Neural progenitor cell (in vitro differentiated cells): Measurements from ENCODE around the gene FBRS. TPM values are rescaled to one million over a fixed set of nuclear protein-coding genes. Genes with fewer than 3 reads are reported as not detected.
"Not testable (repeated sequence)": the region's sequence is repeated elsewhere in the genome, so short reads cannot be mapped to it uniquely, and the experiment has no call there.

Source experiments
- DNase-seq: peaks from one replicate; pipeline ENCODE4 v3.0.0-alpha.2; 2016; ENCODE audit warnings: low spot score
- H2AFZ ChIP-seq: fragments of 200-600 bp; sonication (generic); replicated peaks from 2 replicates; pipeline ENCODE4 v1.6.1; 2016; ENCODE audit warnings: antibody characterized with exemption
- H3F3A ChIP-seq: fragments of 200-600 bp; sonication (generic); 2 replicates; pipeline ENCODE4 v1.6.1; 2016; ENCODE audit warnings: antibody characterized with exemption, low read depth
- H3K27ac ChIP-seq: fragments of 200-600 bp; sonication (generic); 2 replicates; pipeline ENCODE4 v1.5.1; 2016; ENCODE audit warnings: mild to moderate bottlenecking
- H3K27me3 ChIP-seq: fragments of 200-600 bp; sonication (generic); 2 replicates; pipeline ENCODE4 v1.6.1; 2016; ENCODE audit warnings: mild to moderate bottlenecking, moderate library complexity
- H3K36me3 ChIP-seq: fragments of 200-600 bp; sonication (generic); 2 replicates; pipeline ENCODE4 v1.5.1; 2016
- H3K4me1 ChIP-seq: fragments of 200-600 bp; sonication (generic); 2 replicates; pipeline ENCODE4 v1.6.1; 2016; ENCODE audit warnings: mixed run types
- H3K4me2 ChIP-seq: fragments of 200-600 bp; sonication (generic); 2 replicates; pipeline ENCODE4 v1.6.1; 2016
- H3K4me3 ChIP-seq: fragments of 200-600 bp; sonication (generic); 2 replicates; pipeline ENCODE4 v1.5.1; 2016
- H3K79me2 ChIP-seq: fragments of 200-600 bp; sonication (generic); 2 replicates; pipeline ENCODE4 v1.6.1; 2016; ENCODE audit warnings: low read depth
- H3K9ac ChIP-seq: fragments of 200-600 bp; sonication (generic); 2 replicates; pipeline ENCODE4 v1.6.1; 2016
- H3K9me3 ChIP-seq: fragments of 200-600 bp; sonication (generic); 2 replicates; pipeline ENCODE4 v1.5.1; 2016; ENCODE audit warnings: low read depth
- H4K20me1 ChIP-seq: fragments of 200-600 bp; sonication (generic); 2 replicates; pipeline ENCODE4 v1.6.1; 2016; ENCODE audit warnings: low read depth
- H3K27ac Mint-ChIP-seq: 3 replicates; pipeline ENCODE4 v1.8.0; 2021; ENCODE audit warnings: mixed read lengths
- H3K27me3 Mint-ChIP-seq: 2 replicates; pipeline ENCODE4 v1.8.0; 2022; ENCODE audit warnings: low read depth, mild to moderate bottlenecking, inconsistent platforms, moderate library complexity, mixed read lengths; ENCODE audit not compliant: insufficient read depth
- H3K36me3 Mint-ChIP-seq: 3 replicates; pipeline ENCODE4 v1.8.0; 2021; ENCODE audit warnings: mixed read lengths
- H3K4me1 Mint-ChIP-seq: 3 replicates; pipeline ENCODE4 v1.8.0; 2021; ENCODE audit warnings: mixed read lengths
- H3K4me3 Mint-ChIP-seq: 3 replicates; pipeline ENCODE4 v1.8.0; 2021; ENCODE audit warnings: mild to moderate bottlenecking, moderate library complexity, mixed read lengths
- H3K9me3 Mint-ChIP-seq: 3 replicates; pipeline ENCODE4 v1.8.0; 2020; ENCODE audit warnings: mixed read lengths
- EZH2 ChIP-seq: fragments of 200-600 bp; sonication (generic); IDR thresholded peaks from 2 replicates; pipeline ENCODE4 v1.6.1; 2017; ENCODE audit warnings: antibody characterized with exemption, mild to moderate bottlenecking, moderate library complexity
- EZH2phosphoT487 ChIP-seq: fragments of 200-600 bp; sonication (generic); IDR thresholded peaks from 2 replicates; pipeline ENCODE4 v1.6.1; 2017; ENCODE audit warnings: antibody characterized with exemption
- total RNA-seq: library from RNA; depleted of rRNA; stranded (reverse); fragments of >200 nt; gene quantifications from 2 replicates; pipeline ENCODE4 v1.2.3, GENCODE V29; 2015; ENCODE audit warnings: low replicate concordance
- TF ChIP-seq, protein P1 (sequence below): fragments of 200-600 bp; sonication (generic); IDR thresholded peaks from 2 replicates; pipeline ENCODE4 v1.5.1; 2017; ENCODE audit warnings: antibody characterized with exemption, mild to moderate bottlenecking

The FBRS gene
- total RNA-seq, 1 donor from 2014 or later: 3.6 TPM

GRCh38 chr16:30633526-30633925 is 24.7 kb upstream of the FBRS start:
- Histone ChIP-seq H3K9me3 (no peaks in the 10 kb centered on the region), H3K4me1 (peaks cover 3% of the 10 kb centered on the region), H3F3A (peaks cover 18% of the 10 kb centered on the region), H3K36me3 (no peaks in the 10 kb centered on the region), H3K4me2 (peak overlapping the region; percentile 70), H3K79me2 (peaks cover 19% of the 10 kb centered on the region), H3K9ac (no peak overlapping the region), H2AFZ (peak overlapping the region; percentile 53), H3K4me3 (peak overlapping the region; percentile 81), H4K20me1 (no peaks in the 10 kb centered on the region), H3K27ac (no peak overlapping the region), H3K27me3 (no peaks in the 10 kb centered on the region)
- Mint-ChIP-seq H3K4me3 (peak overlapping the region; percentile 96), H3K36me3 (no peaks in the 10 kb centered on the region), H3K27me3 (peaks cover 18% of the 10 kb centered on the region), H3K27ac (peak overlapping the region; percentile 85), H3K4me1 (peaks cover 23% of the 10 kb centered on the region), H3K9me3 (no peaks in the 10 kb centered on the region)
- DNase-seq: peak; percentile 15
- no peak for TF ChIP-seq EZH2
- TF ChIP-seq, protein P1, sequence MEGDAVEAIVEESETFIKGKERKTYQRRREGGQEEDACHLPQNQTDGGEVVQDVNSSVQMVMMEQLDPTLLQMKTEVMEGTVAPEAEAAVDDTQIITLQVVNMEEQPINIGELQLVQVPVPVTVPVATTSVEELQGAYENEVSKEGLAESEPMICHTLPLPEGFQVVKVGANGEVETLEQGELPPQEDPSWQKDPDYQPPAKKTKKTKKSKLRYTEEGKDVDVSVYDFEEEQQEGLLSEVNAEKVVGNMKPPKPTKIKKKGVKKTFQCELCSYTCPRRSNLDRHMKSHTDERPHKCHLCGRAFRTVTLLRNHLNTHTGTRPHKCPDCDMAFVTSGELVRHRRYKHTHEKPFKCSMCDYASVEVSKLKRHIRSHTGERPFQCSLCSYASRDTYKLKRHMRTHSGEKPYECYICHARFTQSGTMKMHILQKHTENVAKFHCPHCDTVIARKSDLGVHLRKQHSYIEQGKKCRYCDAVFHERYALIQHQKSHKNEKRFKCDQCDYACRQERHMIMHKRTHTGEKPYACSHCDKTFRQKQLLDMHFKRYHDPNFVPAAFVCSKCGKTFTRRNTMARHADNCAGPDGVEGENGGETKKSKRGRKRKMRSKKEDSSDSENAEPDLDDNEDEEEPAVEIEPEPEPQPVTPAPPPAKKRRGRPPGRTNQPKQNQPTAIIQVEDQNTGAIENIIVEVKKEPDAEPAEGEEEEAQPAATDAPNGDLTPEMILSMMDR: no peak
- TF ChIP-seq EZH2phosphoT487: no peak

GRCh38 chr16:30636599-30636998 is 21.6 kb upstream of the FBRS start:
- no peak for DNase-seq
- Histone ChIP-seq H3F3A (peaks cover 18% of the 10 kb centered on the region), H3K79me2 (peaks cover 19% of the 10 kb centered on the region), H3K9me3 (no peaks in the 10 kb centered on the region), H3K36me3 (no peaks in the 10 kb centered on the region), H3K27ac (no peak overlapping the region), H3K4me1 (peaks cover 3% of the 10 kb centered on the region), H2AFZ (no peak overlapping the region), H3K4me2 (no peak overlapping the region), H3K9ac (no peak overlapping the region), H4K20me1 (no peaks in the 10 kb centered on the region), H3K4me3 (no peak overlapping the region), H3K27me3 (peaks cover 14% of the 10 kb centered on the region)
- H3K36me3 Mint-ChIP-seq: no peaks in the 10 kb centered on the region
- no peak overlapping the region for H3K27ac Mint-ChIP-seq
- TF ChIP-seq EZH2phosphoT487 (no peak), EZH2 (no peak)
- TF ChIP-seq, protein P1: no peak
- peaks cover 13% of the 10 kb centered on the region for H3K27me3 Mint-ChIP-seq
- peaks cover 19% of the 10 kb centered on the region for H3K4me1 Mint-ChIP-seq
- peak overlapping the region; percentile 2 for H3K4me3 Mint-ChIP-seq
- H3K9me3 Mint-ChIP-seq: no peaks in the 10 kb centered on the region

GRCh38 chr16:30637139-30637538 is 21.1 kb upstream of the FBRS start:
- H3K4me3 ChIP-seq, H3K27ac Mint-ChIP-seq, H4K20me1 ChIP-seq, H3K36me3 ChIP-seq, H2AFZ ChIP-seq, H3K36me3 Mint-ChIP-seq, DNase-seq, H3K9me3 Mint-ChIP-seq, H3K4me1 ChIP-seq, H3K9me3 ChIP-seq, H3K4me2 ChIP-seq, H3K9ac ChIP-seq, H3K4me3 Mint-ChIP-seq, H3K27ac ChIP-seq: not testable (repeated sequence)
- Histone ChIP-seq H3K79me2 (peaks cover 19% of the 10 kb centered on the region), H3F3A (peaks cover 18% of the 10 kb centered on the region), H3K27me3 (peaks cover 14% of the 10 kb centered on the region)
- peaks cover 16% of the 10 kb centered on the region for H3K27me3 Mint-ChIP-seq
- H3K4me1 Mint-ChIP-seq: peaks cover 19% of the 10 kb centered on the region

GRCh38 chr16:30637944-30638343 is 20.3 kb upstream of the FBRS start:
- no peak overlapping the region for H3K27ac Mint-ChIP-seq
- DNase-seq: peak; percentile 47
- H3K9me3 Mint-ChIP-seq: no peaks in the 10 kb centered on the region

More at GRCh38 chr16:30637944-30638343, 20.3 kb upstream of the FBRS start:
- no peak overlapping the region for H2AFZ ChIP-seq
- H3F3A ChIP-seq: peaks cover 18% of the 10 kb centered on the region
- no peak overlapping the region for H3K4me2 ChIP-seq
- peaks cover 14% of the 10 kb centered on the region for H3K27me3 ChIP-seq
- H3K36me3 Mint-ChIP-seq: no peaks in the 10 kb centered on the region
- H3K9me3 ChIP-seq: no peaks in the 10 kb centered on the region
- peaks cover 3% of the 10 kb centered on the region for H3K4me1 ChIP-seq
- H3K27ac ChIP-seq: no peak overlapping the region
- no peak overlapping the region for H3K4me3 ChIP-seq
- TF ChIP-seq, protein P1: peak; percentile 55
- TF ChIP-seq EZH2: no peak
- H3K9ac ChIP-seq: no peak overlapping the region
- H3K36me3 ChIP-seq: no peaks in the 10 kb centered on the region
- no peaks in the 10 kb centered on the region for H4K20me1 ChIP-seq
- peaks cover 19% of the 10 kb centered on the region for H3K4me1 Mint-ChIP-seq
- H3K79me2 ChIP-seq: peaks cover 19% of the 10 kb centered on the region
- peak overlapping the region; percentile 29 for H3K4me3 Mint-ChIP-seq
- H3K27me3 Mint-ChIP-seq: peaks cover 16% of the 10 kb centered on the region
